Mesodermal cell (in vitro differentiated cells): ENCODE results near the gene MBD3L2B.

Experiments used
- H3K27ac ChIP-seq: 2 replicates; pipeline ENCODE4 v1.7.0; 2013; ENCODE audit warnings: mild to moderate bottlenecking, low read depth, low read length, moderate library complexity; ENCODE audit not compliant: severe bottlenecking
- H3K36me3 ChIP-seq: 2 replicates; pipeline ENCODE4 v1.7.1; 2013; ENCODE audit warnings: mild to moderate bottlenecking, low read length, moderate library complexity; ENCODE audit not compliant: control insufficient read depth, insufficient read depth
- H3K4me1 ChIP-seq: one replicate; pipeline ENCODE4 v1.7.1; 2013; ENCODE audit warnings: mild to moderate bottlenecking, low read length; ENCODE audit not compliant: insufficient read depth, control insufficient read depth, poor library complexity, severe bottlenecking
- H3K4me3 ChIP-seq: 2 replicates; pipeline ENCODE4 v1.7.0; 2013; ENCODE audit warnings: low read length, control low read depth, mild to moderate bottlenecking; ENCODE audit not compliant: insufficient read depth, poor library complexity, severe bottlenecking; ENCODE audit errors: extremely low read depth
- H3K9me3 ChIP-seq: 2 replicates; pipeline ENCODE4 v1.7.1; 2013; ENCODE audit warnings: mild to moderate bottlenecking, low read length, moderate library complexity; ENCODE audit not compliant: control insufficient read depth
- WGBS, 2 experiments: methylation state at CpG; one replicate each; pipeline ENCODE4 v1.1.5; 2013; ENCODE audit warnings: missing lambda C conversion rate in 2 of 2; ENCODE audit not compliant: insufficient coverage in 2 of 2; 5-methylcytosine and 5-hydroxymethylcytosine counted together

MBD3L2B gene

GRCh38 chr19:7013678-7014077 is 7.6 kb downstream of the MBD3L2B start:
- Histone ChIP-seq H3K27ac (no peak overlapping the region), H3K9me3 (peaks cover 41% of the 10 kb centered on the region), H3K4me1 (no peaks in the 10 kb centered on the region), H3K4me3 (no peak overlapping the region), H3K36me3 (no peaks in the 10 kb centered on the region)
- no CpG with 5 or more reads among the region's 4 CpGs for WGBS, 2 experiments

DNA sequence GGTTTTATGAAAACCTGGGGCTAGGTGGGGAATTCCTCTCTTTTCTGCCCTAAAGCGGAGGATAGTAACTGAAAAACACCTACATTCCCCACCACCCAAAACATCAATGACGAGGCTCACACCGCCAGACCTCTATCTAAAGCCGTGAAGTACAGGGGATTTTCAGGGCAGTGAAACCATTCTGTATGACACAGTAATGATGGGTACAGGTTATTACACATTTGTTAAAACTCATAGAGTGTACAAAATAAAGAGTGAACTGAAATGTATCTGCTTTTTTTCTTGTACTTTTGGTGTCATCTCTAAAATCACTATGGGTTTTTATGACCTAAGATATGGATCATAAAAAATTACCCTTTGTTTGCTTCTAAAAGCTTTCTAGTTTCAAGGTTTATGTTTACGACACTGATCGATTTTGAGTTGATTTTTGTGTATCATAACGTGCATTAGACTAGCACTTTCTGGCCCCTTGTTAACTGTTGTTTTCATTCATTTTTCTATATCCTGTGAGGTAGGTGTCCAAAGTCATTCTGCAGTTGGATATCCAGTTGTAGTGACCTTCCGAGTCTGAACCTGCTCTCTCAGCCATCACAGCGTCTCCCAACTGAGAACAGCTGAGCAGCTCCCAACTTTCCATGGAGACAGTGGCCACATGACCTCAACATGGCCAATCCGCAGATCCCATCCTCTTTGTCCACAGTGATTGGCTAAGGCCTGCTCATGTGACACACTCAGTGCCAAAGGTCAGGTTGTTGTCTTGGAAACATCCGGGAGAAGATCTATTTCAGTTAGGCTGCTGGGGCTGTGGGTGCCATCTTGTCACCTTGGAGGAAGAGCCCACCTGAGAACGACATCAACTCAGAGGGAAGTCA is 10.3 kb downstream of the MBD3L2B start:
- 73 to 77% methylated on average over 7 to 9 of the region's 12 CpGs for WGBS, 2 experiments

GRCh38 chr19:7007859-7008258 is 13.4 kb downstream of the MBD3L2B start:
- Histone ChIP-seq H3K4me3 (no peak overlapping the region), H3K36me3 (no peaks in the 10 kb centered on the region), H3K9me3 (peaks cover 31% of the 10 kb centered on the region), H3K27ac (no peak overlapping the region), H3K4me1 (no peaks in the 10 kb centered on the region)
- WGBS, 2 experiments, result 25 to 50% methylated on average over 2 of the region's 4 CpGs

More for the DNA sequence above, 10.3 kb downstream of the MBD3L2B start:
- H3K4me1 ChIP-seq, result no peaks in the 10 kb centered on the region
- no peaks in the 10 kb centered on the region for H3K36me3 ChIP-seq
- no peak overlapping the region for H3K4me3 ChIP-seq
- no peak overlapping the region for H3K27ac ChIP-seq
- H3K9me3 ChIP-seq, result peaks cover 35% of the 10 kb centered on the region

DNA sequence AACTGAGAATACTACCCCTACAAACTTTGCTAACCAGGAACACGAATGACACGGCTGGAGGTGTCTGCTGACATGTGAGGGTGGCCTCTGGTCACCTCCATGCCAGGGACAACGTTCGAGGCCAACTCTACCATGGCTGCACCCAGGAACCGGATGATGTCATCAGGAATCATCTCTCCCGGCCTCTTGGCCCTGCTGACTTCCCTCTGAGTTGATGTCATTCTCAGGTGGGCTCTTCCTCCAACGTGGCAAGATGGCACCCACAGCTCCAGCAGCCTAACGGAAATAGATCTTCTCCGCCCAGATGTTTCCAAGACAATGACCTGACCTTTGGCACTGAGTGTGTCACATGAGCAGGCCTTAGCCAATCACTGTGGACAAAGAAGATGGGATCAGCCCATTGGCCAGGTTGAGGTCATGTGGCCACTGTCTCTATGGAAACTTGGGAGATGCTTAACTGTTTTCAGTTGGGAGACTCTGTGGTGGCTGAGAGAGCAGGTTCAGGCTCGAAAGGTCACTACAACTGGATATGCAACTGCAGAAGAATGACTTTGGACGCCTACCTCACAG is 15.0 kb downstream of the MBD3L2B start:
- no peaks in the 10 kb centered on the region for H3K4me1 ChIP-seq
- 50 to 65% methylated on average over 9 of the region's 11 CpGs for WGBS, 2 experiments
- no peak overlapping the region for H3K27ac ChIP-seq
- no peak overlapping the region for H3K4me3 ChIP-seq
- peaks cover 28% of the 10 kb centered on the region for H3K9me3 ChIP-seq
- no peaks in the 10 kb centered on the region for H3K36me3 ChIP-seq

DNA sequence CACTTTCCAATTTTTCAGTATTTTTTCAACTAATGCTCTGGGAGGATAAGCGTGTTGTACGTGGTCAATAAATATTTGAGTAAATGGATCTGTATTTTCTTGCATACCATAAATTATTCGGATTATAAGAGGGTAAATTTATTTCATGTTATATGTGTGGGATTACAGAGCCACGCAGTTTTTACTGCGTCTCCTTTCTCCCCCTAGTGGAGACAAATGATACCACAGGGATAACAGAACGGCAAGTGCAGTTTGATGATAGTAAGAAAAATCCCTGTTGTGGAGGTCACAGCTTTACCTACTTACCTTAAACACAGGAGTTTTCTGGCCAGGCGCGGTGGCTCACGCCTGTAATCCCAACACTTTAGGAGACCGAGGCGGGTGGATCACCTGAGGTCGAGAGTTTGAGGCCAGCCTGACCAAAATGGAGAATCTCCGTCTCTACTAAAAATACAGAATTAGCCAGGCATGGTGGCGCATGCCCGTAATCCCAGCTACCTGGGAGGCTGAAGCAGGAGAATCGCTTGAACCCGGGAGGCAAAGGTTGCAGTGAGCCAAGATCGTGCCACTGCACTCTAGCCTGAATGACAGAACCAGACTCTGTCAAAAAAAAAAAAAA is 16.8 kb downstream of the MBD3L2B start:
- WGBS, 2 experiments, result 84 to 85% methylated on average over 7 to 12 of the region's 18 CpGs
- Histone ChIP-seq H3K4me1 (no peaks in the 10 kb centered on the region), H3K9me3 (peaks cover 42% of the 10 kb centered on the region), H3K36me3 (no peaks in the 10 kb centered on the region), H3K4me3 (no peak overlapping the region), H3K27ac (no peak overlapping the region)

DNA sequence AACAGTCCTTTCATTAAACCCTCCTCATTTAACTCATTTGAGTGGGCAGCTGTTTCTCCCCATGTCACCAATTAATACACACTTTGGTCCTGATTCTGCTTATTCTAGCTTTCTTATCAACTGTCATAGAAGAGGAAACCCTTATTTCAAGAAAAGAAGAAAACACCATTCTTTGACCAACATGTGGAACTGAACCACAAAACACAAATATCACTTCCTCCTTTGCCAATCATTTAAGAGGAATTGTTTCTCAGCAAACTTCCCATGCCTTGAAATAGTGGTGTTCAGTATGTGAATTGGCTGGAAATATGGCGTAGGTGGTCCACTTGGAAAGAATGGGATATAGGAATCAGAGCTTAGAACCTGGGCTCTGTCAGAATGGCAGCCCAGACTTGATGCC is 20.4 kb downstream of the MBD3L2B start:
- Histone ChIP-seq H3K27ac (no peak overlapping the region), H3K4me3 (no peak overlapping the region), H3K4me1 (no peaks in the 10 kb centered on the region), H3K36me3 (no peaks in the 10 kb centered on the region), H3K9me3 (peaks cover 65% of the 10 kb centered on the region)
- WGBS, 2 experiments, result 54 to 55% methylated on average over 1 of the region's 1 CpG

DNA sequence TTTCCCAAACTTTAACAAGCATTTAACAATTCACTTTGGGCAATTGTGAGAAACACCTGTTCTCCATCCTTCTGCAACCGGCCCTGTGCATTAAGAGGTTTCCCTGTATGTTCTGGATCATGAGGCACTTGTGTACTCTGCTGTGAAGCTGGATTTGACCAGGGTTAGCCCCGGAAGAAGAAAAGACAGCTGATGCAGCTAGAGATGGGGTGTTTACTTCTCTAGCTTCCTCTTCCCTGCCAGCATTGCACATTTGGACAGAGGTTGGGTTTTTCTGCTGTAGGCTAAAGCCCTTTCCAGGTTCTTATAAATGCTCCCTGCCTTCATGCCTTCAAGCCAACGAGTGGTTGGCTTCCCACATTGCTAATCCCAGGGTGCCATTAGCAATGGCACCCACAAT is 20.9 kb downstream of the MBD3L2B start:
- no peak overlapping the region for H3K4me3 ChIP-seq
- WGBS, 2 experiments, result 29 to 63% methylated on average over 1 of the region's 3 CpGs

GRCh38 chr19:6999933-7000332 is 21.3 kb downstream of the MBD3L2B start:
- no peaks in the 10 kb centered on the region for H3K36me3 ChIP-seq
- no peak overlapping the region for H3K4me3 ChIP-seq
- peaks cover 69% of the 10 kb centered on the region for H3K9me3 ChIP-seq
- WGBS, 2 experiments, result 48 to 61% methylated on average over 4 to 7 of the region's 7 CpGs
- no peaks in the 10 kb centered on the region for H3K4me1 ChIP-seq
- H3K27ac ChIP-seq, result no peak overlapping the region

More for the DNA sequence above, 20.9 kb downstream of the MBD3L2B start:
- H3K27ac ChIP-seq, result no peak overlapping the region
- no peaks in the 10 kb centered on the region for H3K36me3 ChIP-seq
- H3K9me3 ChIP-seq, result peaks cover 69% of the 10 kb centered on the region
- H3K4me1 ChIP-seq, result no peaks in the 10 kb centered on the region

DNA sequence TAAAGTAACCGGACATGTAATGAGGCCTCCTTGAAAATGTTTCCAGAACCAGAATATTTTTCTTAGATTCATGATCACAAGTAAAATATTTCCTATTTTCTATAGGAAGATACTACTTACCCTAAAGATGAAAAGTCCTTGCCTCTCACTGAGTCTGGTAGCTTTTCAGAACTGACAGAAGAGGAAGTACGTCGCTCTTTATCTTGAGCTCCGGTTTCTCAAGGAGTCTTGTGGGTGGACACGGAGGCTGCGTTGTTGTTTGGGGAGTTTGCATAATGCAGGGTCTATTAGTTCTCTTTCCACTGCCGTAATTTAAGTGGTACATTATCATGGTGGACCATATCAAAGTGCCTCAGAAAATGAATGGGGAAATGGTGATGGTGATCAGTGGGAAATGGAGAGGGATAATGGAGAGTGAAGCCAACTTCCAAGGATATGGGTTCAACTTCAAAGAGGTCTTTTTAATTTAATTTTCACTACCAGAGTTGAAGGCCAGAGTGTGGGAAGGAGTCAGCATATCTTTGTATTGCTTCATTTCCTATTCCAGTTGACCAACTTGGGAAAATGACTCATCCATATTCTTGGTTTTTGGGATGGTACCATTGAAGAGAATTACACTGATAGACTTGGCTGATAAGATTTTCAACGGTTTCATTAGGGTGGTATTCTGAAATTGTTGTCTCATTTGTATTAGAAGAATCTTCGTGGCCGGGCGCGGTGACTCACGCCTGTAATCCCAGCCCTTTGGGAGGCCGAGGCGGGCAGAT is 23.4 kb downstream of the MBD3L2B start:
- Histone ChIP-seq H3K4me3 (no peak overlapping the region), H3K9me3 (peaks cover 72% of the 10 kb centered on the region), H3K36me3 (no peaks in the 10 kb centered on the region), H3K4me1 (no peaks in the 10 kb centered on the region), H3K27ac (no peak overlapping the region)
- 67 to 81% methylated on average over 5 to 12 of the region's 15 CpGs for WGBS, 2 experiments

DNA sequence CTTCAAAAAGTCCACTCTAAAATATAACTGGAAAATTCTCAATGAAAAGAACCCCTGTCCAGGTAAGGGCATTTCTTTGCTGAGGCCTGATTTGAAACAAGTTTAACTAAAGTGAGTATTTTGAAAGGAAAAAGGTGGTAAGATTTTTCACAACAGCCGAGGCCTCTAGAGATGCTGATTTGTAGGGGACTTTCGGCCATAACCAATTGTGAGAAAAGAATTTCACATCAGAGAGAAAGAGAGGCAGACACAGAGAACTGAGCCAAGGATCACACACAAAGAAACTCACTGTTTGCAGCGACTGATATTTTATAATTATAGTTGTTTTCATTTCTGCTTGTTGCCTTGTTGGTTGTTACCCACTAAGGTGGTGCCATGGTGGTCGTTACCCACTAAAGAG is 24.4 kb downstream of the MBD3L2B start:
- Histone ChIP-seq H3K4me3 (no peak overlapping the region), H3K4me1 (no peaks in the 10 kb centered on the region), H3K9me3 (peaks cover 70% of the 10 kb centered on the region), H3K36me3 (no peaks in the 10 kb centered on the region), H3K27ac (no peak overlapping the region)
- WGBS, 2 experiments, result 50 to 63% methylated on average over 1 to 2 of the region's 4 CpGs
